ENCODE measurements around the gene R3HCC1L. TPM values are rescaled to one million over a fixed set of nuclear protein-coding genes. Genes with fewer than 3 reads are reported as not detected.

Gene R3HCC1L
- total and polyA plus RNA-seq, 9 of the 15 experiments (the other 6 are each of a cell fraction or from before 2014, with no cell fraction given): 9.1 to 17.8 (median 12.6) TPM

GRCh38 chr10:98248018-98248417, 113.6 kb downstream of the R3HCC1L start:
- H3K9ac ChIP-seq (ENCODE audit: insufficient read depth in 1 of 2, low read depth in 2 of 2, low read length in 2 of 2): no peak overlapping the region
- no peak overlapping the region for H3K4me3 ChIP-seq
- in situ Hi-C loops (cut with MboI): no loop called here
- intact Hi-C loops (cut with micrococcal nuclease): no loop called here
- ChIA-PET POLR2A (interaction anchor here (0.6 to 1.1 kb wide), 4 partner anchors 10 to 22 kb away, joined by 3 to 5 read pairs (median 4); no protein-coding TSS in a partner anchor), CTCF (ENCODE audit: low intra/inter-chr PET ratio) (no interaction called here)
- H3K9me3 ChIP-seq (replicated peaks; ENCODE audit: control insufficient read depth, insufficient read depth, low read depth, low read length): no peaks in the 10 kb centered on the region
- no peak overlapping the region for H3K27ac ChIP-seq (ENCODE audit: extremely low read depth, low read depth, low read length)
- no peaks in the 10 kb centered on the region for H3K27me3 ChIP-seq (ENCODE audit: control insufficient read depth in 2 of 2, insufficient read depth in 2 of 2, low read length in 2 of 2)
- no peaks in the 10 kb centered on the region for H3K79me2 ChIP-seq (ENCODE audit: control insufficient read depth, insufficient read depth, low read length)
- ATAC-seq (no peak), DNase-seq (ENCODE audit: extremely low read depth in 1 of 4, low spot score in 3 of 4) (no peak), FAIRE-seq (no peak)
- WGBS (ENCODE audit: insufficient coverage, low coverage, missing lambda C conversion rate): 75% methylated on average over 1 of the region's 4 CpGs
- H3K4me1 ChIP-seq (replicated peaks in 1 of 2; ENCODE audit: control insufficient read depth in 2 of 2, insufficient read depth in 2 of 2, low read length in 2 of 2): no peaks in the 10 kb centered on the region
- no TSS peak for BruUV-seq (replicated peaks)
- TF ChIP-seq, protein P1, sequence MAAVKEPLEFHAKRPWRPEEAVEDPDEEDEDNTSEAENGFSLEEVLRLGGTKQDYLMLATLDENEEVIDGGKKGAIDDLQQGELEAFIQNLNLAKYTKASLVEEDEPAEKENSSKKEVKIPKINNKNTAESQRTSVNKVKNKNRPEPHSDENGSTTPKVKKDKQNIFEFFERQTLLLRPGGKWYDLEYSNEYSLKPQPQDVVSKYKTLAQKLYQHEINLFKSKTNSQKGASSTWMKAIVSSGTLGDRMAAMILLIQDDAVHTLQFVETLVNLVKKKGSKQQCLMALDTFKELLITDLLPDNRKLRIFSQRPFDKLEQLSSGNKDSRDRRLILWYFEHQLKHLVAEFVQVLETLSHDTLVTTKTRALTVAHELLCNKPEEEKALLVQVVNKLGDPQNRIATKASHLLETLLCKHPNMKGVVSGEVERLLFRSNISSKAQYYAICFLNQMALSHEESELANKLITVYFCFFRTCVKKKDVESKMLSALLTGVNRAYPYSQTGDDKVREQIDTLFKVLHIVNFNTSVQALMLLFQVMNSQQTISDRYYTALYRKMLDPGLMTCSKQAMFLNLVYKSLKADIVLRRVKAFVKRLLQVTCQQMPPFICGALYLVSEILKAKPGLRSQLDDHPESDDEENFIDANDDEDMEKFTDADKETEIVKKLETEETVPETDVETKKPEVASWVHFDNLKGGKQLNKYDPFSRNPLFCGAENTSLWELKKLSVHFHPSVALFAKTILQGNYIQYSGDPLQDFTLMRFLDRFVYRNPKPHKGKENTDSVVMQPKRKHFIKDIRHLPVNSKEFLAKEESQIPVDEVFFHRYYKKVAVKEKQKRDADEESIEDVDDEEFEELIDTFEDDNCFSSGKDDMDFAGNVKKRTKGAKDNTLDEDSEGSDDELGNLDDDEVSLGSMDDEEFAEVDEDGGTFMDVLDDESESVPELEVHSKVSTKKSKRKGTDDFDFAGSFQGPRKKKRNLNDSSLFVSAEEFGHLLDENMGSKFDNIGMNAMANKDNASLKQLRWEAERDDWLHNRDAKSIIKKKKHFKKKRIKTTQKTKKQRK (IDR thresholded peaks at IDR 0.05; ENCODE audit: borderline replicate concordance, low read depth, low read length): no peak
- TF ChIP-seq ZNF121 (CRISPR knock-in tag; conservative IDR thresholded peaks at IDR 0.05): no peak
- TF ChIP-seq U2AF2 (optimal IDR thresholded peaks at IDR 0.05; ENCODE audit: low read depth, low read length): no peak
- no peak for TF ChIP-seq ZNF184 (CRISPR knock-in tag; IDR thresholded peaks at IDR 0.05)
- TF ChIP-seq NFE2 (IDR thresholded peaks at IDR 0.05; ENCODE audit: low read depth): no peak
- no peak for TF ChIP-seq MEIS2 (IDR thresholded peaks at IDR 0.05; ENCODE audit: partially characterized antibody)
- TF ChIP-seq, protein P2, sequence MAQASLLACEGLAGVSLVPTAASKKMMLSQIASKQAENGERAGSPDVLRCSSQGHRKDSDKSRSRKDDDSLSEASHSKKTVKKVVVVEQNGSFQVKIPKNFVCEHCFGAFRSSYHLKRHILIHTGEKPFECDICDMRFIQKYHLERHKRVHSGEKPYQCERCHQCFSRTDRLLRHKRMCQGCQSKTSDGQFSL (CRISPR knock-in tag; IDR thresholded peaks at IDR 0.05): no peak
- TF ChIP-seq, protein P2 (tag; IDR thresholded peaks at IDR 0.05): no peak
- no peak for TF ChIP-seq NBN (IDR thresholded peaks at IDR 0.05; ENCODE audit: low read depth)
- TF ChIP-seq ZNF232 (CRISPR knock-in tag; IDR thresholded peaks at IDR 0.05): no peak
- no peak for TF ChIP-seq FOSL1 (tag; conservative IDR thresholded peaks at IDR 0.05)
- H3K4me2 ChIP-seq (ENCODE audit: insufficient read depth, low read length): no peak overlapping the region
- no peaks in the 10 kb centered on the region for H3K9me1 ChIP-seq (ENCODE audit: control insufficient read depth, insufficient read depth, low read length)
- no peak overlapping the region for H2AFZ ChIP-seq (ENCODE audit: low read depth, low read length)
- H4K20me1 ChIP-seq (replicated peaks; ENCODE audit: control insufficient read depth, insufficient read depth, low read length): no peaks in the 10 kb centered on the region
- H3K36me3 ChIP-seq (ENCODE audit: control insufficient read depth, insufficient read depth, low read length): peaks cover 22% of the 10 kb centered on the region; the same call in 2 of the 3 replicates
